Loucy (cell line): Measurements from ENCODE around the gene IDH2.

Experiments used
- EZH2phosphoT487 ChIP-seq: fragments of 200-600 bp; IDR thresholded peaks from 2 replicates; pipeline ENCODE4 v1.6.1; 2018; ENCODE audit warnings: antibody characterized with exemption, mild to moderate bottlenecking, moderate library complexity, borderline replicate concordance
- TF ChIP-seq, protein P1 (sequence below): fragments of 200-600 bp; sonication (generic); conservative IDR thresholded peaks from 2 replicates; pipeline ENCODE4 v1.5.1; 2014; ENCODE audit warnings: mild to moderate bottlenecking, antibody characterized with exemption, low read length

DNA sequence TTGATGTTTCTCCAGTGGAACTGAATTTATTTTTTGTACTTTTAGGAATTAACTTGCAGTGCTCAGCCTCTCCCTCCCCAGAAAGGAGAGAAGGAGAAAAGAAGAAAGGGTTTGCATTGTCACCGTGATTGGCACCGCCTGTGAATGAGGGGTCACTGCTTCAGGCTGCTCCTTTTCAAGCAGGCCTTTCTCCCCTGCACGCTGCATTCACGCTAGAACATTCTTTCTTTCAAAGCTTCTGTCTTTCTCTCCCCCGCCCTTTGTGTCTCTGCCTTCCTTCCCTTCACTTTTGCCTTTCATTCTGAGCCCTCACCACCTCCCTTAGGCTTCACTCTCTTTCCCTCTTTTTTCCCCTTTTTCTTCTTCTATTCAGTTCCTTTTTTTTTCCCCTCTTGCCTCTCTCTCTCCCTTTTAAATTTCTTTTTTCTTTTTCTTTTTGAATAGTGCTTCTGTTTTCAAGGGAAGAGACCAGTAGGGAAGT lies 58.7 kb downstream of the IDH2 start:
- TF ChIP-seq, protein P1, sequence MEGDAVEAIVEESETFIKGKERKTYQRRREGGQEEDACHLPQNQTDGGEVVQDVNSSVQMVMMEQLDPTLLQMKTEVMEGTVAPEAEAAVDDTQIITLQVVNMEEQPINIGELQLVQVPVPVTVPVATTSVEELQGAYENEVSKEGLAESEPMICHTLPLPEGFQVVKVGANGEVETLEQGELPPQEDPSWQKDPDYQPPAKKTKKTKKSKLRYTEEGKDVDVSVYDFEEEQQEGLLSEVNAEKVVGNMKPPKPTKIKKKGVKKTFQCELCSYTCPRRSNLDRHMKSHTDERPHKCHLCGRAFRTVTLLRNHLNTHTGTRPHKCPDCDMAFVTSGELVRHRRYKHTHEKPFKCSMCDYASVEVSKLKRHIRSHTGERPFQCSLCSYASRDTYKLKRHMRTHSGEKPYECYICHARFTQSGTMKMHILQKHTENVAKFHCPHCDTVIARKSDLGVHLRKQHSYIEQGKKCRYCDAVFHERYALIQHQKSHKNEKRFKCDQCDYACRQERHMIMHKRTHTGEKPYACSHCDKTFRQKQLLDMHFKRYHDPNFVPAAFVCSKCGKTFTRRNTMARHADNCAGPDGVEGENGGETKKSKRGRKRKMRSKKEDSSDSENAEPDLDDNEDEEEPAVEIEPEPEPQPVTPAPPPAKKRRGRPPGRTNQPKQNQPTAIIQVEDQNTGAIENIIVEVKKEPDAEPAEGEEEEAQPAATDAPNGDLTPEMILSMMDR, result no peak
- no peak for TF ChIP-seq EZH2phosphoT487
